HK-2 (cell line): ENCODE data around the gene TMEM31.

Experiments used
- DNase-seq: peaks from one replicate; pipeline ENCODE4 v3.0.0-alpha.2; 2018; ENCODE audit not compliant: unreplicated experiment

TMEM31 gene, protein sequence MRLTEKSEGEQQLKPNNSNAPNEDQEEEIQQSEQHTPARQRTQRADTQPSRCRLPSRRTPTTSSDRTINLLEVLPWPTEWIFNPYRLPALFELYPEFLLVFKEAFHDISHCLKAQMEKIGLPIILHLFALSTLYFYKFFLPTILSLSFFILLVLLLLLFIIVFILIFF

DNA sequence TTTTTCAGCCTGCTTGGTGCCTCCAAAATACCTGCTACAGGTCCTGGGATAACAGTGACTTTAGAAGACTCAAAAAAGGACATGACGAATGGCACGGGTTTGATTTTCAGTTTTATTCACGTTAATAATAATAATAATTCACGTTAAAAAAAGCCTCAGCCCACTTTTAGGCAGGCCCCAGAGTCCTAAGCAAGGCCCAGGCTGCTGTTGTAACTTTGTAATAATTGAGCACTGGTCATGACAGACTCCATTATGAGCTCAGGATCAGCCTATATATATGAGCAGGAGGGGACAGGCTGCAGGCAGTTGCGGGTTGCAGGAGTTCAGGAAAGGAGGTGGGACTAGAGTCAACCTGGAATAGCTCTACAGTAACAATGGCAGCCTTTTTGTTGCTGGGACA is at the start of gene TMEM31:
TSS of gene TMEM31 (plus strand) at position 301 of the 400 bp plus-strand sequence. CDS start 1,350 bp downstream, outside the sequence.
- no peak for DNase-seq

DNA sequence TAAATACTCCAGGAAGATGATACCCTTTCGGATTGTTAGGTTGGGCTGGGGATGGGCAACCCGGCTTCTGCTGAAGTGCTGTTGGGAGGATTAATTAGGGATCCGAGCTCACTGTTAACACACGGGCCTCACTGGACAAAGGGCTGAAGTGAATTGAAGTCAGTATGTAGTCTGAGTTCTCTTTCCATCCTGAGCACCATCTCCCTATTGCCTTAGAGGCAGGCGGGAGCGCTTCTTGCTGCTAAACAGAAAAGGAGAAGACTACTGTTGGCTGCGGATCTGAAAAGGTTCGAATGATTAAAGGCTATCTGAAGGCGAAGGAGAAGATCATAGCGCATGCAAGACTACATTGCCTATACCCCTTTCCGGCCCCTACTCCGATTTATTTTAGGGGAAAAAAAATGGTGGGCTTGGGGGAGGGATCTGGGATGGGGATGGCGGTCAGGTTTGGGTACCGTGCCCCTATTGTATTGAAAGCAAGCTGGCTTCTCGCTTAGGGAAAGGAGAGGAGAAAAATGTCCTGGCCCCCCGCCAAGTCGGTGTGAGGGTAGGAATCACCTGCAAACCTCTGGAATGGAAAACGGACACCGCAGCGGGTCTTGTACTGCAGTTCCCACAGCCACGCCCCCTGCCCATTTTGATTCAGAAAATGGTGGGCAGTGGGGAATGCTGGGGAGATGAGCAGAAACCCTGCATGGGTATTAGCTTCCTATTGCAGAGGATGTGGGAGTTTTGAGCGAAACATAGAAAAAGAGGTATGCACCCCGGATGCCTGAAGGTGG is 46.5 kb upstream of the TMEM31 start:
- no peak for DNase-seq

DNA sequence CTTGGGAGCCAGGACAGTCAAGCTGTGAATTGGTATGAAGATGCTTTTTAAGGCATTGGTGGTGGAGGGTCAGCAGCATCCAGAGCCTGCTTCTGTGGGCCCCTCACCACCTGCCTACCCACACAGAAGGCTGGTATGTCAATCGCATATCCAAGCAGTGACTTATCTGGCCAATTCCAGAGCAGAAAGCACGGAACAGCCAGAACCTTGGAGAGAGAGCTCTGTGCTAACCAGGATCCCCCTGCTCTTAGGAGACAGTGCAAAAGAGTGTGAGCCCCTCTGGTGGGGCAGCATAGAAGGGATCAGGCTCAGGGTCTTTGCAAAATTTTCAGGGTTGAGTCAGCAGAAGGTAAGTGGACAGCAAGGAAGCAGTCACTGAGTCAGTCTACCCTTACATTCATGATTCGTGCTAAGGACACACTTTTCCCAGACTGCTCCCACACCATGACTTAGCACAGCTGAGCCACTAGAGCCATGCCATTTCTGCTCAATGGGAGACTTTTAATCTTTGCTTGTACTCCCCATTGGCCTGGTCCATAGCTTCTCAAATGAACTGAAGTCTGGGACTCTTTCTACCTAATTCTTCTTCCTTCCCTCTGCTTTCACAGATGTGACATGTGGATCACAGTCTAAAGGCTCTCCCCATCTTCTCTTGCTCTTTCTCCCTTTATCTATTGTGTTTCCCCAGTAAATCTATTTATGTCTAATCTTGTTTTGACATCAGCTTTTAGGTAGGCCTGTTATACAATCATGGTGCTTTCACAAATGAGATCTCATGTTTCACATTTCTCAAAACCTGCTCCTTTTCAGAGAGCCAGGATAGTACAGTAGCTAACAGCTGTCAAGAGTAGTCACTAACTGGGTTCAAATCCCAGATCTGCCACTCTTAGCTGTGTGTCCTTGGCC is 44.3 kb upstream of the TMEM31 start:
- no peak for DNase-seq

DNA sequence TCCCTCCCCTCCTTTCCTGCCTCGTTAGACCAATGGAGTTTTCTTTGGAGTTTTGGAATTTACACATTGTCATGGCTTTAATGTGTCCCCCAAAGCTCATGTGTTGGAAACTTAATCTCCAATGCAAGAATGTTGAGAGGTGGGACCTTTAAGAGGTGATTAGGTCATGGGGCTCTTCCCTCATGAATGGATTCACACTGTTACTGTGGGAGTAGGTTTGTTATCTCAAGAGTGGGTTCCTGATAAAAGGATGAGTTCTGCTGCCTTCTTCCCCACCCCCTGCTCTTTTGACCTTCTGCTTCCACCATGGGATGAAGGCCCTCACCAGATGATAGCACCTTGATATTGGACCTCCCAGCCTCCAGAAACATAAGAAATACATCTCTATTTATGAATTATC is 41.0 kb upstream of the TMEM31 start:
- DNase-seq: no peak

DNA sequence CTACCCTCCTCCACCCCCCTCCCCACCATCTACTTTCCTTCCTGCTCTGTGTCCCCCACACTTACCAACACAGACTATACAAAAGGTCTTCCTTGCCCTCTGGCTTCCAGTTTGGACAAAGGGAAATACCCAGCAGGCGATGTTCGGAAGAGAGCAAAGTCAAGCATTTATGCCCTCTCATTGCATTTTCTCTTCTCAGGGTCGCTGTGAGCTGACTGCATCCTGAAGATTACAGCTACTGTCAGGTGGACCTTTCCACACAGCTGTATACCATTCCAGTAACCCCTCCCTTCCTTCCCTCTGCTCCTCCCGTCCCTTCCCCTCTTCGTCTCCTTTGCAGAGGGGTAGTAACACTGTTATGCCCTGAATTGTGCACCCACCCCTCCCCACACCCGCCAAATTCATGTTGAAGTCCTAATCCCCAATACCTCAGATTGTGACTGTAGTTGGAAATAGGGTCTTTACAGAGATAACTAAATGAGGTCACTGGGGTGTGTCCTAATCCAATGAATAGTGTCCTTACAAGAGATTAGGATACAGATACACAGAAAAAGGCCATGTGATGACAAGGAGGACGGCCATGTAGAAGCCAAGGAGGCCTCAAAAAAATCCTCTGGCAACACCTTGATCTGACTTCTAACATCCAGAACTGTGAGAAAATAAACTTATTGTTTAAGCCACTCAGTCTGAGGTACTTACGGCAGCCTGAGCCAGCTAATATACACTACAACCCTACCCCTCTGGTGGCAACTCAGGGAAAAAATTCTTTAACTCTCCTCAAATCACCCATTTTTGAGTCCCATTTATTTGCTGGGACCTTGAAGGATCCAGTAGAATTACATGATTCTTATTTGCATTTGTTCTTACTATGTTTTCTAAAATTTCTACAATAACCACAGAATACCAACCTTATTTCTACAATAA is 35.9 kb upstream of the TMEM31 start:
- DNase-seq: no peak

DNA sequence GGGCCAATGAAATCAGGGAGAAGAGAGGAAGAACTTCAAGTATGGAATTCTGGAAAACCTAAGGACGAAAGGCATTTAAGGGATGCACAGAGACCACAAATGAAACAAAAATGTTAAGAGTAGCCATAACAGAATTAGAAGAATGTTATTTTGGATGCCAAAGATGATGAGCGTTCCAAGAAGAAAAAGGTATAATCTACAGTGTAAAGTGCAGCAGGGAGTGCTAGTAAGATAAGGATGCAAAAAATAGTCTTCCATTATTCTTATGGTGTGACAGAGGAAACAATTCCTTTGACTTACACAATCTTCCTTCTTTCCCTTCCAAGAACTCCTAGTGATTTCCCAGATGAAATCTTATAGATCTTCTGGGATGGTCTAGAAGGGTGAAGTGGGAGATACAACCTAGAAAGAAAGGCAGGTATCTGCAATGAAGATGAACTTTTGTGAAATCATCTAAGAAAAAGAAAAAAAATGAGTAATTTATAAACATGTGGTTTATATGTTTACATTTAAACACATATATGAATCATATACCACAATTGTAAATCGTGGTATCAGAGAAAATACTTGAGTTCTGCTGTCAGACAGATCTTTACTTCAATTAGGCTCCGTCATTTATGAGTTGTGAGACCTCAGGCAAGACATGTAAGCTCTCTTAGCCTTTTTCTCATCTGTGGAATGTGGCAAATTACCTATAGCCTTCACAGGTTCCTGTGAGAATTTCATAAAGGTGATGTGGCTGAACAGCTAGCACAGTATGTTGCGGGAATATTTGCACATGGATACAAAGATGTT is 32.3 kb upstream of the TMEM31 start:
- no peak for DNase-seq

DNA sequence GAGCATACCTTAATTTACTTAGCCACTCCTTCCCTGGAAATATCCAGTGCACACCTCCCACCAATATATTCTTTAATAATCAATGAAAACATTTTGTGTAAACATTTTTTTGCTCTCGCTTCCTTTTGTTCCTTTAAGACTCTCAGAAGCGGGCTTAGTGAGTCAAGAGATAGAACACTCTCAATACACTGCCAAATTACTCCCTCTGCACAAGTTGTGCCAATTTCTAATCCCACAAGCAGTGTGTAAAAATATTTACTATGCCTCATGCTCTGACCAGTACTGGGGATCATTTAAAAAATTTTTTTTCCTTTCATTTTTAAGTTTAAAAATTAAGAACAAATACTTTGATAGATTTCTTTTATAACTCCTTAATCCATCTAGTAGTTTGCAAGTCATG is 29.3 kb upstream of the TMEM31 start:
- no peak for DNase-seq

DNA sequence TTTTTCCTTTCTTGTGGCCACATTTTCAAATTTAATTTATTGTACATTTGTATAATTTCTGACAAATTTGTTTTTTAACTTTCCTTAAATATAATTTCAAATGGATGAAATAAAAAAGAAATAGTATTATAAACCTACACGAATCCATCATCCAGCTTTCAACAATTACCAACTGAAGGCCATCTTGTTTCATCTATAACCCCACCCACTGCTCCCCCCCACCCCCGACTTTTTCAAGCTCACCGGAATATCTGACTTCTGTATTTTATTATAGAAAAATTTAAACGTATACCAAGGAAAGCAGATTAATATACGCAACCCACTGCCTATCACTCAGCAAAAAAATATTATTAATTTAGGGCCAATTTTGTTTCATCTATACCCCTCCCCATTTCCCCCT is 25.3 kb upstream of the TMEM31 start:
- no peak for DNase-seq

DNA sequence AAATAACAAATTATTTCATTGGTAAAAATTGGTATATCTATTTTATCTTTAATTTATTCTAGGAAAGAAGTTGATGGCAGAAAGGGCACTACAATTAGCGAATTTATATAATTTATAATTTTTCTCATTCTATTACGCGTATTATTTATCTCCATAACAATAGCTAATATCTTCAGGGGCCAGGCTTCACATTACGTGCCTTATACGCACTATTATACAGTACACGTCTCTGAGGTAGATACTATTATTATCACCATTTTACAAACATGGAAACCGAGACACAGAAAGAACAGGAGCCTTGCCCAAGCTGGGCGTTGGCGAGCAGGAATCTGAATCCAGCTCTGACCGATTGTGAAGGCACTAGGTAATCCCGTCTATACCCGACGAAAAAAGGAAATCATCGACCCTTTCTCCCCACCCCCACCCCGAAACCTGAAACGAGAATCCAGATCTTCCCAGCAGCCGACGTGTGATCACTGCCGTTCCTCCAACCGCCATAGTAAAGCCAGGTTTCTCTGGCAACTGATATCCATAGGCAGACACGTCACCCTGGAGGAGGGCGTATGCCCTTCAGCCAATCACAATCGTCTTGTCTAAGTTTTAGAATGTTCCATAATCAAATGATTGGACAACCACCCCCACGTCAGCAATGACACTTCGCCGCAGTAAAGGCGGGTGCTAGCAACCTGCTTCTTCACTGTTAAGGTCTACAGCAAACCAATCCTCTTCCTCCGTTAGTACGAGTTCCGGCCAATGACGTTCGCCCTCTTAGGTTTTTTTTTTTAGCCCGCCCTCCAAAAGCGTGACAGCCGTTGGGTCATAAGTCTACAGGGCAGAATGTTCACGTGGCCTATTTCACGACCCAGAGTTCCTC is 24.3 kb upstream of the TMEM31 start, which contains the start of gene MORF4L2:
TSS of gene MORF4L2 (minus strand) at position 501 of the 874 bp plus-strand sequence. CDS start 9,672 bp downstream, outside the sequence.
- peak; percentile 85 for DNase-seq

DNA sequence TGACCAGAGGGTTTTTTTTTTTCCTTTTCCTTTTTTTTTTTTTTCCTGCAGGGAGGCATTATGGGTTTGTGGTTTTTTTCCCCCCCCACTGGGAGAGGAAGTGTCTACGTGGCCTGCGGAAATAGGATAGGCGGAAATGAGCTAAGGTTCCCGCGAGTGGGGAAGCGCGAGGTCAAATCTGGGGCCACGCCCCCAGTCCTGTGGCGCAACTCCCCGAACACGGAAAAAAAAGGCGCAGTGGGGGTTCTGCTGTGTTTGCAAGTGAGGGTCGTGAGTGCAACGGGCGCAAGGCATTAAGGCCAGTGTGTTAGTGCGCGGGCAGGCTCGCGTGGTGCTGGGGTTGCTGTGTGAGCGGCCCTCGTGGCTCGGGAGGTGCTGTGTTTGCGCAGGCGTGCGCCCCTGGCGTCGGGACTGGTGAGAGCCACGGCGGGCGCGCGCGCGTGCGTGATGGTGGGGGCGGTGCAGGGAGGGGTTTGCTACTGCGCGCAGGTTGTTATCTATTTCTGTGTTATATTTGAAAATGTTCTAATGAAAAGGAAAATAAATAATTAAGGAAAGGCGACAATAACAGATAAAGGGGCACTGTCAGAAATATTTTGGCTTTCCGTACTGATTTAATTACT is 23.5 kb upstream of the TMEM31 start:
- DNase-seq: peak; percentile 84

DNA sequence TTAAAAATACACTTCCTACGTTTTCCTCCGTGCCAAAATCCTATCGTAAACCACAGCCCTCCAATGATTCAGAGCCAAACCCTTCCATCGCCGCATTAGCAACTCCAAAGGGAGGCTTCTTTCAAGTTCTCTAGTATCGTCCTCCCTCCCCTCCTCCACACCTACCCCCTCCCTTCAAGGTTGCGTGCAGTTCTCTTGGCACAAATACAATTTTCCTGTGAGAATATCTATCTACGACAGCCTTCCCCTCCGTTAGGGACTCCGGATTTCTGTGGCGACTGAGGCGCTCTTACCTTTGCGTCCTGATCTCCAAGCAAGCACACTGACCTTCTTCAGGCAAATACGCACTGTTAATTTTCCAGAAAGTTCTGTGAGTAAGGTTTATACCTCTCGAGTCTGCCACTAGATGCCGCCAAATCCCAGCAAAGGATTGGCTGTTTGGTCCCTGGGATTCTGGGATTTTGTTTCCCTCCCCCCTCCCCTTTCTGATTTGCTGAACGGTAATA is 23.0 kb upstream of the TMEM31 start:
- DNase-seq: peak; percentile 58

DNA sequence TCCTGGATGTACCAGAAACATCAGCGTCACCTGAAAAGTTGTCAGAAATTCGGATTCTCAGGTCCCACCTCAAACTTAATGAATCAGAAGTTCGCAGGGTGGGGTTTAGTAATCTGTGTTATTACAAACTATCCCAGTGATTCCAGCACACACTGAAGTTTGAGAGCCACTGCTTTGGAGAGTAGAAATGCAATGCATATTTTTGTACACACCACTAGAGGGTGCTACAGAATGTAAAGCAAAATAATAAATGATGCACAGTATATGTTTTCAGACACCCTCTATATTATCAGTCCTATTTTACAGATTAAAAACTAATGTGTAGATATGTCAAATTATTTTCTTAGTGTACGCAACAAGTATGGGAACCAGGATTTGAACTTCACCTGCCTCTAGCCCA is 21.8 kb upstream of the TMEM31 start:
- no peak for DNase-seq

DNA sequence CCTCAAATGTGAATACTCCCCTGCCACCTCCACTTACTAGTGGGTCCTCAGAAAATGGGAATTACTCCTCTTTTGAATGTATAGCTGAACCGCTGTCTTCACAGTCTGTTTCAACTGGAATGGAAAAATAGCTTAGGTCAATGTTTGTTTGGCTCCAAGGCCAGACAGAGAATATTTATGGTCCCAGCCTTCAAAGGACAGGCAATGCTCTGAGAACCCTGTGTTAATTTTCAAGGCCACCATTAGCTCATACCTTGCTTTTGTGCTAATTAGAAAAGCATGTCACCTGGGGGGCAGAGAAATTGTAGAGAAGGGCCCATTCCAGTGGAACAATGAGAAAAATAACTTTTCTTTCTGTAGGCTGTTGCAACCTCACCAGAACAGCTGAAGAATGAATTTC is 19.6 kb upstream of the TMEM31 start:
- DNase-seq: no peak

DNA sequence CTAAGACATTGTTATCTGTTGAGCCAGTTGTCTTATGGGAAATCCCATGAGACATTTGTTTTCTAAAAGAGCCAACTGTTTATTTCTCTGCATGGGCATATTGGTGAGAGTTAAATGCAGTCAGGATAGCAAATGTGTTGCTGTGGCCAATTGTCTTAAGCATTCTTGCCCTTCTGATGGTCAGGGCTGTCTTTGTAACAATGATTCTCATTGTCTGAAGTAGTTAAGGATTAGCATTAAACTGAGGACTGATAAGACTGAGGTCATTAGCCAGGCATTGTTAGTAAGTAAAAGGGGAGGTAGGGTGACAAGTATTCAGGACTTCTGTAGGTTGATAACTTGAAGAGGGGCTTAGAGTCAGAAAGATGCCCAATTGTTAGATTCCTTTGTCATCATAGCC is 13.0 kb upstream of the TMEM31 start:
- no peak for DNase-seq

DNA sequence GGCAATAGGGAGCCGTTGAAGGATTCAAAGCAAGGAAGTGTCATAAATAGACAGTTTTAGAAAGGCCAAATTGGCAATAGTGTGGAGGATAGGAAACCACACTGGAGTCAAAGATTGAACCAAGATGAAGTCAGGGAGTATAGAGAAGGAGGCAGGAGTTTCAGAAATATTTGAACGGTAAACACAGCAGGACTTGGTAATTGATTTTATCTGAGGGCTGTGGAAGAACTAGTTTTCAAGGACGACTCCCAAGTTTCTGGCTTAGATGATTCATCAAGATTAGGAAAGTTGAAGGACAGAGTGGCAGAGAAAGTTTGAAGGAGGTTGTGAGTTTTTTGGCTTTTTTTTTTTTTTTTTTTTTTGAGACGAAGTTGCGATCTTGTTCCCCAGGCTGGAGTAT is 11.5 kb upstream of the TMEM31 start:
- no peak for DNase-seq

DNA sequence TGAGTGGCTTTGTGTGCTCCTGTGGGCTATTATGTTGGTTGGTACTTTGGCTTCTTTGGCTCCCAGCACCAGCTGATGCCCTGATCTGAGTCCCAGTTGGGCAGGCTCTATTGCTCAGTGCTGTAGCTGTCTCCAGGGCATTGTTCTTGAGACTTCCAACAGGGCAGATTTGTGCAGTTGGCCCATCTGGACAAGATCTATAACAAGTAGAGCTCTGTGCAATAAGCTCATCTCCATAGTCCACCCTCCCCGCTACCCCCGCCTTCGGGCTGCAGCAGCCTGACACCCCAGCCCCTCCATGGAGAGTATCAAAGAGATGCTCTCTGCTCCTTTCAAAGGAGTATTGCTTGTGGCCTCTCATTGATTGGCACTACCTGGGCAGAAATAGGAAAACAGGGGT is 5.8 kb upstream of the TMEM31 start:
- no peak for DNase-seq

DNA sequence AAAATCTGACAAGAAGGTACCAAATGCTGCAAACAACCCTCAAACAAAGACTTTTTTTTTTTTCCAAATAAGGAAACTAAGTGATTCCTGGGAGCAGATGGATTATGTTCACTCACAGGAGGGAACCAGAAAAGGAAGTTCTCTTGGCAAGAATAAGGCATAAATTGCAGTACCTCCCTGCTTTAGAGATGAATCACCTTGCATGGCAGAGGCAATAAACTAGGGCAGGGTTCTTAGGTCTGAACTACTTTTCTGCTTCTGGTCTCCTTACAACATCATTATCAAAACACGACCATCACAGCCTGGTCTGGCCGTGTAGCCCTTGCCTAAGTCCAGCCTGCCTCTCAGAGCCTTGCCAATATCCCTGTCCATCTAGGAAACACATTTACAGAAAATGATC is 6.3 kb downstream of the TMEM31 start:
- DNase-seq: no peak

DNA sequence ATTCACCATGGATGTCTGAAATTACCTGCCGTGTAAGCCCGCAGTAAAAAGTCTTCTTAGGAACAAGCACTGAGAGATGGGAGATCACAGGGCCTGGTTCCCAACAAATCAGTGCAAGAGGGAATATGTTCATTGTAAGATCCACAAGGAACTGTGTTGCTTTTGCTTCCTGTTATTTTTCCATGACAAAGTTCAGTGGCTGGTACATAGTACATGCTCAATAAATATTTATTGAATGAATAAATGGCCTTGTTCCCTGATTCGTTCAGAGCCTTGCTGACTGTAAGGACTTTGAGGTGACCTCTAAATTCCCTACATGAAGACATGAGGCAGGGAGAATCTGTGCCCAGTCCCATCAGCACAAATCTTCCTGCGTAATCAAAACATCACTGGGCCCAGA is 7.4 kb downstream of the TMEM31 start:
- DNase-seq: no peak

DNA sequence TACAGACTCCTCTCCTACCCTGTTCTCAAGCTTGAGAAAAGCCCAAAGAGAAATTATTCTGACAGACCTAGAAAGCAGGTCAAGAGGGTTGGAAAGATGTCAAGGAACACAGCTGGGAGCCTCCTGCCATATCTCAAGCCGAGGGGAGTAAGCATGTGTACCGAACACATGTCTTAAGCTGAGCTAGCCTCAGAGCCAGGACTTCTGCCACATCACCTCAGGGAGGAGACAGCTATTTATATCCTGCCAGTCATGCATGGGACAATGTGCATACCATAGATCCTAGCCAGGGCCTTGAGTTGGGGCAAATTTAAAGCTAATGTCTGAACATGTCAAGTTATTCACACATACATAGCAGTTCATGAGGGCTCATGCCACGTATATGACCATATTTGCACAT is 11.8 kb downstream of the TMEM31 start:
- no peak for DNase-seq
